Body of pancreas (tissue), 4 donors: ENCODE measurements around the gene FIG4. TPM values are rescaled to one million over a fixed set of nuclear protein-coding genes. Genes with fewer than 3 reads are reported as not detected.
"Not testable (repeated sequence)": the region's sequence is repeated elsewhere in the genome, so short reads cannot be mapped to it uniquely, and the experiment has no call there.

Experiments used
- ATAC-seq: fragments of 150-250 bp; one replicate; pipeline ENCODE4 v1.9.1; 2016
- DNase-seq, 4 donors: peaks; one replicate each; pipeline ENCODE4 v3.0.0-alpha.2; 2019
- H3K27ac ChIP-seq, 4 donors: fragments of 200-600 bp; sonication (generic); 1 replicate in 3 of 4; 2 replicates in 1 of 4; pipeline versions ENCODE4 v1.5.1 to v1.6.1; 2016 to 2019; ENCODE audit warnings: mild to moderate bottlenecking in 1 of 4, mixed read lengths in 1 of 4, moderate library complexity in 1 of 4
- H3K27me3 ChIP-seq, 2 donors: fragments of 200-600 bp; sonication (generic); one replicate each; pipeline ENCODE4 v1.6.0; 2016; ENCODE audit warnings: mild to moderate bottlenecking in 1 of 2
- H3K36me3 ChIP-seq, 2 donors: fragments of 200-600 bp; sonication (generic); replicated peaks in 1 of 2; 2 replicates each; pipeline ENCODE4 v1.5.1; 2016; ENCODE audit warnings: low read depth in 2 of 2; ENCODE audit not compliant: insufficient read depth in 1 of 2
- H3K4me1 ChIP-seq: fragments of 200-600 bp; sonication (generic); one replicate; pipeline ENCODE4 v1.6.0; 2016
- H3K4me3 ChIP-seq, 2 donors: fragments of 200-600 bp; sonication (generic); 1 replicate in 1 of 2; 2 replicates in 1 of 2; pipeline ENCODE4 v1.5.1; 2016 to 2019
- H3K9me3 ChIP-seq, 3 donors: fragments of 200-600 bp; sonication (generic); 1 replicate in 2 of 3; 2 replicates in 1 of 3; pipeline ENCODE4 v1.5.1; 2016
- POLR2A ChIP-seq, 3 donors: fragments of 450-650 bp; IDR thresholded peaks; one replicate each; pipeline ENCODE4 v1.6.1; 2016; ENCODE audit warnings: antibody characterized with exemption in 3 of 3, mild to moderate bottlenecking in 2 of 3
- WGBS, 2 donors: methylation state at CpG; one replicate each; pipeline ENCODE4 v1.1.5; 2017; 5-methylcytosine and 5-hydroxymethylcytosine counted together
- intact Hi-C: fragments of 100-400 bp; cut with DNase I; formaldehyde crosslinking; loops from one replicate; pipeline ENCODE4 v1.15.1; 2023
- total RNA-seq, 2 donors: library from RNA; depleted of rRNA; stranded (reverse); fragments of >200 nt; gene quantifications; one replicate each; pipeline ENCODE4 v1.1.0, GENCODE V29; 2016
- TF ChIP-seq, protein P1 (sequence below), 7 experiments: fragments of 450-650 bp in 4 of 7; fragments of 200-600 bp in 3 of 7; sonication (generic) in 3 of 7; IDR thresholded peaks; one replicate each; pipeline ENCODE4 v1.5.1; 2016 to 2019; ENCODE audit warnings: antibody characterized with exemption in 7 of 7

FIG4 gene
- total RNA-seq, 2 donors from 2014 or later: 9.3 to 24.7 TPM

DNA sequence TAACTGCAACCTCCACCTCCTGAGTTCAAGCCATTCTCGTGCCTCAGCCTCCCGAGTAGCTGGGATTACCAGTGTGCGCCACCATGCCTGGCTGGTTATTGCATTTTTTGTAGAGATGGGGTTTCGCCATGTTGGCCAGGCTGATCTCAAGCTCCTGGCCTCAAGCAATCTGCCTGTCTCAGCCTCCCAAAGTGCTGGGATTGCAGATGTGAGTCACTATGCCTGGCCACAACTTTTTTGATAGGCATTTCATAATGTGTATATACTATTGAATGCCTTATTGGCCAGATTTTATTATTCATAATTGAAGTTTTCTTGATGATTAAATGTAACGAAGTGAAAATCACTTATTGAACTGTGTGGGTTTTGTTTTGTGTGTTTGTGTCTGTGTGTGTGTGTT, 27.9 kb downstream of the FIG4 start:
- no peaks in the 10 kb centered on the region for H3K9me3 ChIP-seq
- ATAC-seq: no peak
- H3K4me1 ChIP-seq: peaks cover 4% of the 10 kb centered on the region
- H3K36me3 ChIP-seq: no peaks in the 10 kb centered on the region
- H3K27ac ChIP-seq: no peak overlapping the region
- H3K27me3 ChIP-seq: no peaks in the 10 kb centered on the region
- DNase-seq: no peak
- WGBS, 2 donors: 98% methylated on average over 5 of the region's 5 CpGs
- no peak for TF ChIP-seq POLR2A (IDR thresholded peaks at IDR 0.05)
- TF ChIP-seq, protein P1, sequence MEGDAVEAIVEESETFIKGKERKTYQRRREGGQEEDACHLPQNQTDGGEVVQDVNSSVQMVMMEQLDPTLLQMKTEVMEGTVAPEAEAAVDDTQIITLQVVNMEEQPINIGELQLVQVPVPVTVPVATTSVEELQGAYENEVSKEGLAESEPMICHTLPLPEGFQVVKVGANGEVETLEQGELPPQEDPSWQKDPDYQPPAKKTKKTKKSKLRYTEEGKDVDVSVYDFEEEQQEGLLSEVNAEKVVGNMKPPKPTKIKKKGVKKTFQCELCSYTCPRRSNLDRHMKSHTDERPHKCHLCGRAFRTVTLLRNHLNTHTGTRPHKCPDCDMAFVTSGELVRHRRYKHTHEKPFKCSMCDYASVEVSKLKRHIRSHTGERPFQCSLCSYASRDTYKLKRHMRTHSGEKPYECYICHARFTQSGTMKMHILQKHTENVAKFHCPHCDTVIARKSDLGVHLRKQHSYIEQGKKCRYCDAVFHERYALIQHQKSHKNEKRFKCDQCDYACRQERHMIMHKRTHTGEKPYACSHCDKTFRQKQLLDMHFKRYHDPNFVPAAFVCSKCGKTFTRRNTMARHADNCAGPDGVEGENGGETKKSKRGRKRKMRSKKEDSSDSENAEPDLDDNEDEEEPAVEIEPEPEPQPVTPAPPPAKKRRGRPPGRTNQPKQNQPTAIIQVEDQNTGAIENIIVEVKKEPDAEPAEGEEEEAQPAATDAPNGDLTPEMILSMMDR (IDR thresholded peaks at IDR 0.05): no peak
- intact Hi-C loops: no loop called here
- no peak overlapping the region for H3K4me3 ChIP-seq

- H3K27ac ChIP-seq: no peak overlapping the region
- H3K36me3 ChIP-seq: no peaks in the 10 kb centered on the region
- TF ChIP-seq, protein P1 (IDR thresholded peaks at IDR 0.05): no peak
- no peak for TF ChIP-seq POLR2A (IDR thresholded peaks at IDR 0.05)
- no peak overlapping the region for H3K4me3 ChIP-seq
- DNase-seq: no peak
- 76 to 85% methylated on average over 3 of the region's 3 CpGs for WGBS, 2 donors
- no peak for ATAC-seq
- H3K27me3 ChIP-seq: no peaks in the 10 kb centered on the region
- no peaks in the 10 kb centered on the region for H3K9me3 ChIP-seq
- intact Hi-C loops: no loop called here
- no peaks in the 10 kb centered on the region for H3K4me1 ChIP-seq
Observed at GRCh38 chr6:109720311-109720710, 29.2 kb downstream of the FIG4 start.

DNA sequence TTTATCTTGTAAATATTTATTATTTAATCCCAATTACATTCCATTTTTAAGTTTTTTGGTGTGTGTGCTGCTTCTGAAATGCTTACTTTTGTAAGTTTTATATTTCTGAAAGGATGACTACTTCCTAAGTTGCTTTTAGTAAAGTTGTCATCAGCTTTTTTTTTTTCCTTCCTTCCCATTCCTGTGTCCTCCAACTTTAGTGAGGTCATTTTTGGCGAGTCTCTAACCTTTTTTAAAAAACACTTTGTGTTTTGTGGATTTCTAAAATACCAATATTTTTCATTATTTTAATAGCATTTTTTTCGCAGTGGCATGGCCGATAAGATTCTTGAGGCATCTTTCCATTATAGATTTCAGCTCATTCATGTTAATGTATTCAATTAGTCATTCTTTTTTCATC, 30.9 kb downstream of the FIG4 start:
- TF ChIP-seq, protein P1 (IDR thresholded peaks at IDR 0.05): no peak
- TF ChIP-seq POLR2A (IDR thresholded peaks at IDR 0.05): no peak
- Histone ChIP-seq H3K4me3 (no peak overlapping the region), H3K27me3 (no peaks in the 10 kb centered on the region), H3K36me3 (no peaks in the 10 kb centered on the region), H3K4me1 (no peaks in the 10 kb centered on the region), H3K27ac (no peak overlapping the region), H3K9me3 (no peaks in the 10 kb centered on the region)
- no peak for DNase-seq
- no peak for ATAC-seq
- WGBS, 2 donors: 84 to 86% methylated on average over 3 of the region's 3 CpGs
- intact Hi-C loops: no loop called here

GRCh38 chr6:109722564-109723254, 31.6 kb downstream of the FIG4 start:
- Histone ChIP-seq H3K4me1 (peaks cover 3% of the 10 kb centered on the region), H3K27ac (no peak overlapping the region), H3K4me3 (no peak overlapping the region), H3K27me3 (no peaks in the 10 kb centered on the region), H3K9me3 (no peaks in the 10 kb centered on the region), H3K36me3 (no peaks in the 10 kb centered on the region)
- WGBS, 2 donors: 89% methylated on average over 2 to 3 of the region's 3 CpGs
- intact Hi-C loops: no loop called here
- ATAC-seq: no peak
- no peak for TF ChIP-seq POLR2A (IDR thresholded peaks at IDR 0.05)
- TF ChIP-seq, protein P1 (IDR thresholded peaks at IDR 0.05): no peak
- DNase-seq: no peak

GRCh38 chr6:109725250-109725649, 34.2 kb downstream of the FIG4 start:
- intact Hi-C loops, H3K4me1 ChIP-seq, H3K4me3 ChIP-seq, H3K36me3 ChIP-seq, DNase-seq, H3K27ac ChIP-seq, ATAC-seq, H3K9me3 ChIP-seq, H3K27me3 ChIP-seq: not testable (repeated sequence)
- WGBS, 2 donors: 93 to 97% methylated on average over 3 of the region's 3 CpGs
